Measurements from ENCODE around the gene B4GALT6. TPM values are rescaled to one million over a fixed set of nuclear protein-coding genes. Genes with fewer than 3 reads are reported as not detected.

B4GALT6 gene
- total RNA-seq, 1 experiment from 2014 or later = 22.0 TPM

GRCh38 chr18:31617031-31617717, 67.2 kb downstream of the B4GALT6 start:
- CTCF ChIA-PET = no interaction called here
- TF ChIP-seq CTCF (IDR thresholded peaks at IDR 0.05; ENCODE audit: unreplicated experiment) = no peak
- no peaks in the 10 kb centered on the region for H3K27me3 Mint-ChIP-seq (ENCODE audit: unreplicated experiment)
- no peaks in the 10 kb centered on the region for H3K36me3 Mint-ChIP-seq (ENCODE audit: insufficient read depth, unreplicated experiment)
- intact Hi-C loops (cut with micrococcal nuclease; ENCODE audit: unreplicated experiment) = no loop called here
- DNase-seq = no peak
- no peak overlapping the region for H3K27ac Mint-ChIP-seq (ENCODE audit: unreplicated experiment)
- H3K4me1 Mint-ChIP-seq (ENCODE audit: low read depth, unreplicated experiment) = no peaks in the 10 kb centered on the region
- H3K9me3 Mint-ChIP-seq (ENCODE audit: low read depth, unreplicated experiment) = no peaks in the 10 kb centered on the region
- BruUV-seq (replicated peaks) = no TSS peak
- H3K4me3 Mint-ChIP-seq (ENCODE audit: low read depth, unreplicated experiment) = no peak overlapping the region

- no peaks in the 10 kb centered on the region for H3K4me1 Mint-ChIP-seq (ENCODE audit: low read depth, unreplicated experiment)
- CTCF ChIA-PET = no interaction called here
- H3K36me3 Mint-ChIP-seq (ENCODE audit: insufficient read depth, unreplicated experiment) = no peaks in the 10 kb centered on the region
- H3K27ac Mint-ChIP-seq (ENCODE audit: unreplicated experiment) = no peak overlapping the region
- intact Hi-C loops (cut with micrococcal nuclease; ENCODE audit: unreplicated experiment) = no loop called here
- no peak overlapping the region for H3K4me3 Mint-ChIP-seq (ENCODE audit: low read depth, unreplicated experiment)
- no peaks in the 10 kb centered on the region for H3K9me3 Mint-ChIP-seq (ENCODE audit: low read depth, unreplicated experiment)
- no TSS peak for BruUV-seq (replicated peaks)
- no peak for TF ChIP-seq CTCF (IDR thresholded peaks at IDR 0.05; ENCODE audit: unreplicated experiment)
- no peak for DNase-seq
- H3K27me3 Mint-ChIP-seq (ENCODE audit: unreplicated experiment) = no peaks in the 10 kb centered on the region
Measured at GRCh38 chr18:31616586-31616985, 67.8 kb downstream of the B4GALT6 start.

GRCh38 chr18:31614044-31614443, 70.3 kb downstream of the B4GALT6 start:
- no peaks in the 10 kb centered on the region for H3K27me3 Mint-ChIP-seq (ENCODE audit: unreplicated experiment)
- TF ChIP-seq CTCF (IDR thresholded peaks at IDR 0.05; ENCODE audit: unreplicated experiment) = no peak
- intact Hi-C loops (cut with micrococcal nuclease; ENCODE audit: unreplicated experiment) = no loop called here
- no peak for DNase-seq
- H3K36me3 Mint-ChIP-seq (ENCODE audit: insufficient read depth, unreplicated experiment) = no peaks in the 10 kb centered on the region
- H3K9me3 Mint-ChIP-seq (ENCODE audit: low read depth, unreplicated experiment) = no peaks in the 10 kb centered on the region
- CTCF ChIA-PET = no interaction called here
- no TSS peak for BruUV-seq (replicated peaks)
- H3K27ac Mint-ChIP-seq (ENCODE audit: unreplicated experiment) = no peak overlapping the region
- peaks cover 5% of the 10 kb centered on the region for H3K4me1 Mint-ChIP-seq (ENCODE audit: low read depth, unreplicated experiment)
- no peak overlapping the region for H3K4me3 Mint-ChIP-seq (ENCODE audit: low read depth, unreplicated experiment)

- intact Hi-C loops (cut with micrococcal nuclease; ENCODE audit: unreplicated experiment) = no loop called here
- no peak for DNase-seq
- peaks cover 5% of the 10 kb centered on the region for H3K4me1 Mint-ChIP-seq (ENCODE audit: low read depth, unreplicated experiment)
- H3K27me3 Mint-ChIP-seq (ENCODE audit: unreplicated experiment) = no peaks in the 10 kb centered on the region
- no peak overlapping the region for H3K27ac Mint-ChIP-seq (ENCODE audit: unreplicated experiment)
- no TSS peak for BruUV-seq (replicated peaks)
- TF ChIP-seq CTCF (IDR thresholded peaks at IDR 0.05; ENCODE audit: unreplicated experiment) = no peak
- no peaks in the 10 kb centered on the region for H3K36me3 Mint-ChIP-seq (ENCODE audit: insufficient read depth, unreplicated experiment)
- H3K4me3 Mint-ChIP-seq (ENCODE audit: low read depth, unreplicated experiment) = no peak overlapping the region
- H3K9me3 Mint-ChIP-seq (ENCODE audit: low read depth, unreplicated experiment) = no peaks in the 10 kb centered on the region
- CTCF ChIA-PET = no interaction called here
Measured at GRCh38 chr18:31612124-31612523, 72.3 kb downstream of the B4GALT6 start.
